Hematopoietic multipotent progenitor cell treated with erythropoietin and hydrocortisone succinate and interleukin-3 and kit ligand, for 17 days (in vitro differentiated cells): Measurements from ENCODE around the gene ADCK2.
"Not testable (repeated sequence)": the region's sequence is repeated elsewhere in the genome, so short reads cannot be mapped to it uniquely, and the experiment has no call there.

ENCODE experiments used
- DNase-seq: peaks from one replicate; pipeline ENCODE4 v3.0.0-alpha.2; 2015; ENCODE audit warnings: low spot score

Gene ADCK2

DNA sequence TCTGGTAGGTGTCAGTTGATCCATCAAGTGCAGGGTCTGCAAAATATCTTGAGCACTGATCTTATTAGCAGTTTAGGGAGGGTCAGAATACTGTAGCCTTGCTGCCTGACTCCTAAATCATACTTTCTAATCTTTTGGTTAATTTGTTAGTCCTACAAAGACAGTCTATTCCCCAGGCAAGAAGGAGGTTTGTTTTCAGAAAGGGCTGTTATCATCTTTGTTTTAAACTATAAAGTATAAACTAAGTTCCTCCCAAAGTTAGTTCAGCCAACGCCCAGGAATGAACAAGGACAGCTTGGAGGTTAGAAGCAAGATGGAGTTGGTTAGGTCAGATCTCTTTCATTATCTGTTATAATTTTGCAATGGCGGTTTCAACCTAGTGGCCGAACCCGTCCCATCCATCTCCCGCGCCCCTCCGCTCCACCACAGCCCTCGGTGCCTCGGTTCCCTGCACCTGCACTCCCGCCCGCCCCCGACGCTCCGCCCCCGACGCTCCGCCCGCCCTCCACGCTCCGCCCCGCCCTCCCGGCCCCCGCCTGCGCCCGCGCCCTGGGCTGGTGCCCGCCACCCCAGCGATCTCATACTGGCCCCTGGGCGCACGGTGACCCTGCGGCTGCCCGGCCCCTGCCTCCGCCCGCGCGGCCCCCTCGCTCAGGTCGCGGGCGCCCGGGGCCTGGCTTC, at the start of gene ADCK2:
ADCK2 (plus strand) TSS at position 564 of the 681 bp plus-strand sequence. CDS start 386 bp downstream, outside the sequence.
- peak; percentile 40 for DNase-seq

GRCh38 chr7:140623980-140624379, 48.8 kb upstream of the ADCK2 start:
- DNase-seq = no peak

DNA sequence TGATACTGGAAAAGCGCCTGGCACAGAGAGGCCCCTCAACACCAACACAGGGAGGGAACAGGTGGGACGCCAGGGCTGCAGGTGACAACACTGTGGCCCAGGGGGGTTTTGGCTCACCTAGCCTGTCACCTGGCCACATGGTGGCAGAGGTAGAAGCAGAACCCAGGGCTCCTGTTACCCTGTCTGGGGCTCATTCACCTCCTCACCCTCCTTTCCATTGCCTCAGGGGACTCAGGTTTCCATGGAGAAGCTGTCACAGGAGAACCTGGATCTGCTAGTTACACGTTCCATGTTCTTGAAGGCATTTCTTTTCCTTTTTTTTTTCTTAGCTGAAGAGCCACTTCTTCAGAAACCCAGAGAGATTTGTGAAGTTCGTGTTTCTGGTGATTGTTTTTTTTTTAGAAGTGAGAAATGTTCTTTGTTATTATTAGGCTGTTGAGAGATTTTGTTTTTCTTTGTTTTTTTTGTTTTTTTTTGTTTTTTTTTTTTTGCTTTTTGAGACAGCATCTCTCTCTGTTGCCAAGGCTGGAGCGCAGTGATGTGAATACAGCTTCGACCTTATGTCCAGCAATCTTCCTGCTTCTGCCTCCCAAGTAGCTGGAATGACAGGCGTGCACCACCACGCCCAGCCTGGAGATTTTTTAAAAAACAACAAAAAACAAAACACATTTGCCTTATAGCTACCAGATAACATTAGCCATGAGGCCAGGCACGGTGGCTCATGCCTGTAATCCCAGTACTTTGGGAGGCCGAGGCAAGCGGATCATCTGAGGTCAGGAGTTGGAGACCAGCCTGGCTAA, 48.2 kb upstream of the ADCK2 start:
- no peak for DNase-seq

- not testable (repeated sequence) for DNase-seq
These were observed 47.6 kb upstream of the ADCK2 start for GRCh38 chr7:140625192-140625558.

- DNase-seq = no peak
These were observed 46.6 kb upstream of the ADCK2 start for GRCh38 chr7:140625908-140626868.

- DNase-seq = no peak
These were observed 41.7 kb upstream of the ADCK2 start for GRCh38 chr7:140631021-140631420.

GRCh38 chr7:140631602-140632001, 41.1 kb upstream of the ADCK2 start:
- DNase-seq = no peak

DNA sequence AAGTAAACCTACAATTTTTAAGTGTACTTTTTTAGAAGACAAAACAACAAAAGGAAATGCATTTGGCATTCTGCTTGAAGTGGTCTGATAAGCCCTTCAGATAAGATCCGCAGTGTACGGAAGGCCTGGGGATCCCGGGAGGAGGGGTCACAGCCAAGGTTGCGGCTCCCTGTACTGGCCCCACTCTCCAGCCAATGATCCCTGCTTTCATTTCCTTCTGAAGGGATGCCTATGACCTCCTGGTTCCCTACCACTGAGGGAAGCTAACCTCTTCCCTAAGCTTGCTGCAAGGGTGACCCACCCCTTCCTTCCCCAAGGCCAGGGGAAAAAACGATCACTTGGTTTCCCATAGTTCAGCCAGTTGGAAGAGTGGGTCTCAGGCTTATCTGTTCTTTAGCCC, 37.4 kb upstream of the ADCK2 start:
- DNase-seq = no peak

- no peak for DNase-seq
These were observed 36.9 kb upstream of the ADCK2 start for GRCh38 chr7:140635816-140636215.

GRCh38 chr7:140637400-140637799, 35.3 kb upstream of the ADCK2 start:
- DNase-seq = no peak

DNA sequence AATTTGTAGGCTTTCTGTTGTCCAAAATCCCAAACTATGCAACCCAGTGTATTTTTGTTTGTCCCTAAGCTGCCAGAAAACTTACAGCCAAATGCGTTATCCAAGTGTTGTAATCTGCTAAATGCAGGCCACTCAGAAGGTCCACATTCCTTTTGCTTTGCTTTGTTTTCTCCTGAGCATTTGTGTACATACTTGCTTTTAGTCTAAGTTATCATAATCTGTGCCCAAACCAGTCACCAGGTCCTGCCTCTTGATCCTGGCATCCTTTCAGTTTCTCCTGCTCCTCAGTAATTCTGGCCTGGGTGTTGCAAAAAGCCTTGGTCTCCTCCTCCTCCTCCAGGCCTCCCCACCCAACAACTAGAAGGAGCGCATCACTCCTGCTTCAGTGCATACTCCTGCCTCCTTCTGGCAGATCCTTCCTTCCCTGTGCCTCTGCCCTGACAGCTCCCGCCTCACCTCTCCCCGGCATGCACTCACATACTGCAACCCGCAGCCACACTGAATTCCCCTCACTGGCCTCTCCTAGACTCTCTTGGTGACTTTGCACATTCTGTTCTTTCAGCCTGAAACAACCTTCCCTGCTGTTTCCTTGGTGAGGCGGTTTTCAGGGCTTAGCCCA, 34.5 kb upstream of the ADCK2 start:
- DNase-seq = no peak

- DNase-seq = no peak
These were observed 33.2 kb upstream of the ADCK2 start for GRCh38 chr7:140639366-140640053.

DNA sequence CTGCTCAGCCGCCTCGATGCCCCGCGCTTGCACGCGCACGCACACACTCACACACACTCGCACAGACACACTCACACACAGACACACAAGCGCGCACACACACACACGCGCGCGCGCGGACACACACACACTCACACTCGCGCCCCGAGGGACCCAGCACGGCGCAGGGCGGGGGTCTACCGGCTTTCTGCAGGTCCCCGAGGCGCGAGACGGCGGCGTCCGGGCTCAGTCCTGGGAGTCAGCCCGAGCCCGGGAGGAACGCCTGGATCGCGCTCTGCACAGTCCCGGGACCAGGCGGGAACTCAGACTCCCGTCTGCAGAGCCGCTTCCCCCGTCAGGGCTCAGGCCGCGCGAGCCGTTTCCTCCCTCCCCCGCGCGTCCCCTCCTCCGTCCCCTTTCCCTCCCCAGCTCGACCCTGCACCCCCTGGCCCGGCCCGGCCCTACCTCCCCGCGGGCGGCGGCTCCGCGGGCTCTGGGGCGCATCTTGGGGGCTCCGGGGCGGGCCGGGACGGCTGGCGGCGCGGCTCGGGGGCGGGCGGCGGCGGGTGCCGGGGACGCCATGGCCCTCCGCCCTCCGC, 32.6 kb upstream of the ADCK2 start:
- DNase-seq = no peak

DNA sequence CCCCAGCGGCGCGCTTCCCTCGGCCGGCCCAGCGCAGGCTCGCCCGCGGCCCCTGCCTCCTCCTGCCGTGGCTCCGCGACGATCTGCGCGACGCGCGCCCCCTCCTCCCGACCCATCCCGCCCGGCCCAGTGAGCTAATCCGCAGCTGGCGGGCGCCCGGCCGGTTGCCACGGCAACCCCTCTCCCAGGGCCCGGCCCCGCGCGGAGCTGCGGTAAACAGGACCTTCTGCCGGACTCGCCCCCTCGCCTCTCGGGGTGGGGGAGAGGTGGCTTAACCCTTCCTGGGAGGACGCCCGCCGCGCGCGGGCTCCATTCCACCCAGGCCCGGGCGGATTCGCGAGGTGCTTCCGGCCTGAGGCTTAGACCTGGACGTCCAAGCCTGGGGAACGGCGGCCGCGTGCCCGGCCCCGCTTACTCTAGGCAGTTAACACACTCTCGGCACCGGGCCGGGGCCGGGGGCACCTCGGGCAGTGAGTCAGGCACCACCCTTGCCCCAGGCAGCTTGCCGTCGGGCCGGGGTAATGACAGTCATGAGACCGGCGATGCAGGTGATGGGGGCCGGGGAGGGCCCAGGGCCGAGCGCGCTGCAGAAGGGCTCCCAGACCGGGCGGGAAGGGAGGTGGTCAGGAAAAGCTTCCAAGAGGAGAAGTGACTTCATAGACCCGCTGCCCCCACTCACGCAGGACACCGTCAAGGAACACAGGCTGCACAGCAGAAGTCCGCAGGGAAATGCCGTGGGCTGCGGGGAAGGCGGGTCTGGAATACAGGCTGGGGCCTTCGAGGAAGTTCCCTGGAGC, 31.8 kb upstream of the ADCK2 start, which contains the start of gene DENND2A:
DENND2A (minus strand) TSS at position 87 of the 797 bp plus-strand sequence. CDS start 38,416 bp downstream, outside the sequence.
- no peak for DNase-seq

GRCh38 chr7:140641524-140642195, 31.1 kb upstream of the ADCK2 start:
- DNase-seq = no peak

GRCh38 chr7:140643416-140643815, 29.3 kb upstream of the ADCK2 start:
- no peak for DNase-seq

GRCh38 chr7:140644761-140645160, 28.0 kb upstream of the ADCK2 start:
- DNase-seq = not testable (repeated sequence)

GRCh38 chr7:140645166-140645900, 27.4 kb upstream of the ADCK2 start:
- DNase-seq = peak; percentile 24
